NCI-H2227 (cell line): ENCODE results near the gene HIGD2A.

Experiments
- DNase-seq: peaks from one replicate; lab custom pipeline; 2025; ENCODE audit not compliant: unreplicated experiment; lab: John Stamatoyannopoulos, UW

HIGD2A gene

DNA sequence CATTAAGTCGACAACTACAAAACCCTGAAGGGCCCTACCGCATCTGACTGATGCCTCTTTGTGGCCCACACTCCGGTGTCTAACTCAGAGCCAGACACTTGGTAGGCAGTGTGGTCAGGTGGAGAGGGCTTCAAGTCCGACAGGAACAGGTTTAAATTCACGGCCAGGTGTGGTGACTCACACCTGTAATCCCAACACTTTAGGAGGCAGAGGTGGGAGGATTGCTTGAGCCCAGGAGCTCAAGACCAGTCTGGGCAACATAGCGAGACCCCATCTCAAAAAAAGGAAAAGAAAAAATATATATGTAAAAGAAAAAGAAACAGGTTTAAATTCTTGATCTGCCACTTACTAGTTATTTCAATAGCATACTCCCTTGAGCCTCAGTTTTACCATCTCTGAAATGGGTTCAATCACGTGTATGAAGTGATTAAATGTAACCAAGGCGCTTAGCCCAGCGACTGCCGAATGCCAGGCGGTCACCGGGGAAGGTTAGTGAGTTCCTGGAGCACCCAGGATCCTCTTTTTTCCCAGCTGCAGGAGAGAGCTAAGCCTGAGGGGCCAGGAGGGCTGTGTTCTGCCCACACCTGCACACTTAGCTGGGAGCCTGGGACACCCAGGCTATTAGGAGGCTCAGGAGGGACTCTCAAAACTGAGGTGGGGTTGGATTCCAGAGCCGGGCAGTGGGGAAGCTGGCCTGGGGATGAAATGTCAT is 26.8 kb downstream of the HIGD2A start:
- no peak for DNase-seq

DNA sequence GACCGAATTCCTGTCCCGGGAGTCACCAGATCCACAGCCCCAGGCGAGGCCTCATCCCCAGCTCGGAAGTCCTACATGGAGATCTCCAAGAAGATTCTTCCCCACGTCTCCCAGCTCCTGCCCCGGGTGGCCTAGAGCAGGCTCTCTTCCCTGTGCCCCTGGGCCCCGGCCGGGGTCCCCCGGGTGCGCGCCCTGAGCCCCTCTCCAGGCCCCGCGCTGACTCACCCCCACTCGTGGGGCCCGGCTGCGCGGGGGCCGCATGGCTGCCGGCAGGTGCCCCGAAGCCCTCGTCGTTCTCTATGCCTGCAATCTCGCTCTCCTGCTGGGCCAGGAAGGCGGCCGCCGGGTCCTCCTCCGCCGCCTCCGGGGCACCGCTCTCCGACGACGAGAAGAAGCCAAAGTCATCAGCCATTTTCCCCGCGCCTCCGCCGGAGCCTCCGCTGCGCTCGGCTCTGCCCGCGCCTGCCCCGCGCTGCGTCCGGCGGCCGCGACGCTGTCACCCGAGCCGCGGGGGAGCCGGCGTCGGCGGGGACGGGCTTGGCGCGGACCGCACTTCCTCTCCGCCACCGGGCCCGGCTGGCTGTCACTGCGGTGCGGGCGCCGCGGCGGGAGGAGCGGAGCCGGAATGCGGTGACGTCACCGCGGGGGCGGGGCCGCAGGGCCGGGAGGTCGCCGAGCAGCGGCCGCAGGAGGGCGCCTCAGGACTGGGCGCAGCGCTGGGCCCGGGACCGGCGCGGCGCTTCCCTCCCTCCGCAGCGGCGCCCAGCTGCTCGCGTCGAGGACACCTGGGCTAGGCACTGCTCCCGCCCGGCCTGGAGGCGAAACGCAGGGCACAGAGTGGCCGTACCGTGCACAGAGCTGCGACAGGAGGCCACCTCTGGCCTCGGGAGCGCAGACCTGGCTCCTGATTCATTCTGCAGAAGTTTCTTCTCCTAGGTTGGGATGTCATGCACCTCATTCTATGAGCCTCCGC is 27.7 kb downstream of the HIGD2A start, which contains the start of gene CLTB:
Gene CLTB (minus strand): TSS at position 588 of the 973 bp plus-strand sequence. CDS start 176 bp downstream, at position 412.
- DNase-seq = peak; percentile 84

DNA sequence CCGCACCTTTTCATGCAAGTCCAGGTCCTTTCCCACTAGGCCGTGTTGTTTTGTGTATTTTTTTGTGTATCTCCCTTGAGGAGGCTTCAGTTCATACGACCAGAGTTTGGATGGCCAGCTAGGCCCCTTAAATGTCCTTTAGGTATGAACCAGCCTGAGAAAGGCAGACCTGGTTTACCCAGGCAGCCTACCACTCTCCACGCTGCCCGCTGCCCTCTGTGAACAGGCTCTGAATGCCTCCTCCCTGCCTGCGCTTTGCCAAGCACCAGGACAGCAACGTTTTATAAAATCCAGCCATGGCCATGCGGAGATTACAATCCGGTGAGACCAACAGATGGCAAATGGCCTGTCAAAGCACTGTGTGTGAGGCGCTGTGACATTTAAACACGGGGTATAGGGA is 28.4 kb downstream of the HIGD2A start:
- DNase-seq = no peak

DNA sequence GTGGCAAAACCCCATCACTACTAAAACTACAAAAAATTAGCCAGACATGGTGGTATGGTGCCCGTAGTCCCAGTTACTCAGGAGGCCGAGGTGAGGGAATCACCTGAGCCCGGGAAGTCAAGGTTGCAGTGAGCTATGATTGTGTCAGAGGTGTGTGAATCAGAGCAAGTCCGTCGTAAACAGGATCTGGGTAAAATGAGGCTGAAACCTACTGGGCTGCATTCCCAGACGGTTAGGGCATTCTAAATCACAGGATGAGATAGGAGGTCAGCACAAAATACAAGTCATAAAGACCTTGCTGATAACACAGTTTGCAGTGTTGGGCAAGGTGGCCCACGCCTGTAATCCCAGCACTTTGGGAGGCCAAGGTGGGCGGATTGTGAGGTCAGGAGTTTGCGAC is 29.7 kb downstream of the HIGD2A start:
- no peak for DNase-seq

DNA sequence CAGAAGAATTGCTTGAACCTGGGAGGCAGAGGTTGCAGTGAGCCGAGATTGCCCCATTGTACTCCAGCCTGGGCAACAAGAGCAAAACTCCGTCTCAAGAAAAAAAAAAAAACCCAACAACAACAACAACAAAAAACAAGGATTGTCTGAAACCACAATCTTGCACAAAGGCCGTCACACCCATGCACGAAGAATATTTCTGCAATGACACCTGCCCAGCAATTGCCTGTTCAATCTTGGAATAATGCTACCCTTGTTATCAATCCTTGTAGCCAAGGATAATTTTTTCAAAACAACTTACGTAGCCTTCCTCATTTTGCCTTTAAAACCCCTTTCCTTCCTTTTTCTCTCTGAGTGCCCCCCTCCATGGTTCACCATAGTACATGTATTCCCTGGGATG is 31.5 kb downstream of the HIGD2A start:
- DNase-seq = no peak

DNA sequence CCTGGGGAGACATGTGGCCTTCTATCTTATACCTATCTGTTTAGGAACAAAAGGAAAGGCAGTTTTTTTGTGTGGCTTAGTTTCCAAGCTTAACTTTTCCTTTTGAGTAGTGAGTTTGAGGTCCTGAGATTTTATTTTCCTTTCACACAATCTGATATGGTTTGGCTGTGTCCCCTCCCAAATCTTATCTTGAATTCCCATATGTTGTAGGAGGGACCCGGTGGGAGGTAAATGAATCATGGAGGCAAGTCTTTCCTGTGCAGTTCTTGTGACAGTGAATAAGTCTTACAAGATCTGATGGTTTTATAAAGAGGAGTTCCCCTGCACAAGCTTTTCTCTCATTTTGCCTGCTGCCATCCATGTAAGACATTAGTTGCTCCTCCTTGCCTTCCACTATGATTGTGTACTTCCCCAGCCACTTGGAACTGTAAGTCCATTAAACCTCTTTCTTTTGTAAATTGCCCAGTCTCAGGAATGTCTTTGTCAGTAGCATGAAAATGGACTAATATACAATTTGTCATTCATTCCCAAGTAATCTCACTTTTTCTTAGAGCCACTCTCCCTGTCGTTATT is 32.5 kb downstream of the HIGD2A start:
- no peak for DNase-seq

DNA sequence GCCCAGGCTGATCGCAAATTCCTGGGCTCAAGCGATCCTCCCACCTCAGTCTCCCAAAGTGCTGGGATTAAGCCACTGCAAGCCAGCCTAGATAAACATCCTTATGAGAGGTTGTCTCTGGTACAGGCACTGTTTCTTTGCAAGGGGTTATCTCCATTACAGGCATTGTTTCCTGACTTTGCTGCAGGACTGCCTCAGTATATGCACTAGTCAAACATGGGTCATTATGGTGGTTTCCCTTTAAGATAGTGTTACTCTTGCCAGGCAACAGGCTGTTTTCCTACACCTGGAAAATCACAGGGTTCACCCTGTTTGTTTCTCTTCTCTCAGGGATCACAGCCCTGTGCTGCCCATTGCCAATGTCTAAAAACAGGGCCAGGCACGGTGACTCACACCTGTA is 35.6 kb downstream of the HIGD2A start:
- DNase-seq = no peak

DNA sequence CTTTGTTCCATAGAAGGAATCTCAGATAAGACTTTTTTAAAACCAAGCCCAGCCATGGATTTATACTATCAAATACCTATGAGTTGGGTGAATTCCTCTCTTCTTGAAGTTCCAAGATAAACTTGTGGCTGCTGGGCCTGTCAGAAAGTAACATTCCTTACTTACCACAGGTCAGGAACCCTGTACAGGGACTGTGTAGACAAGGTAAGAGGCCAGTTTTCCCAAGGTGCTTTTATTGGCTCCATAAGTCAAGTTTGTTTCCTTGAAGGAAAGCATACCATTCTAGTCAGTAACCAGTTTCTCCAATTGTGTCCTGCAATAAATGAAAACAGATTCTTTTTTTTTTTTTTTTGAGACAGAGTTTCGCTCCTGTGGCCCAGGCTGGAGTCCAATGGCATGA is 36.6 kb downstream of the HIGD2A start:
- no peak for DNase-seq

DNA sequence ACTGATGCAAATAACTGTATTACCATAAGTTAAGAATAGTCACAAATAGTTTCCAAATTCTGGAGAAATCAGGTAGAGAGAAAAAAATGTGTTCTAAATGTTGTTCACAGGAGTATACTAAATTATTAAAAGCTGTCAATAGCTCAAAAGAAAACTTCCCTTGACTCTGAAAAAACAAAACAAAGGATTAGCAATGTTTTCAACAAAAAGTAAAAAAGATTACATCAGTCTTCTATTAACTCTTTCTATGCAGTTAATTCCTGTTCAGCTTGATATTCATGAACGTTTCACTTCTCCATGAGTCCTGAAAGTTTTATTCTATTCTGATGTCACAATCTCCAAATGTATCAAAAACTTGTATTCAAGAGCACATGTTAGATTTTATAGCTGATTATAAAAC is 37.2 kb downstream of the HIGD2A start:
- no peak for DNase-seq

DNA sequence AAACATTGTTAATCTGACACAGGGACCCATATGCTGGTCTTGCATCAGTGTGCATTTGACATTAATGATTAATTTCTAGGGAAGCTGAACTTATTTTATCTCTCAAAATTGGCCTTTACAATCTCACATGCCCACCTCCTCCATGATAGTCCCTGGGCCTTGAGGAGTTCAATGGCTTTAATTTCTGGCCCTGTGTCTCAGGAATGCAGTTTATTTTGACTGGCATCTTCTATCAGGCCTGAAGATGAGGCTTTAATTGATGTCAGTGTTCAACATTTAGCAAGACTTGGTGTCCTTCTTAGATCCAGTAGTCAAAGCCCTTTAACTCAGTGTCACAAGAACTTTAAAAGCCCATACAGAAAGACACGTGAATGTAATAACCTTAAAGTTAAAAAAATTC is 38.3 kb downstream of the HIGD2A start:
- no peak for DNase-seq

DNA sequence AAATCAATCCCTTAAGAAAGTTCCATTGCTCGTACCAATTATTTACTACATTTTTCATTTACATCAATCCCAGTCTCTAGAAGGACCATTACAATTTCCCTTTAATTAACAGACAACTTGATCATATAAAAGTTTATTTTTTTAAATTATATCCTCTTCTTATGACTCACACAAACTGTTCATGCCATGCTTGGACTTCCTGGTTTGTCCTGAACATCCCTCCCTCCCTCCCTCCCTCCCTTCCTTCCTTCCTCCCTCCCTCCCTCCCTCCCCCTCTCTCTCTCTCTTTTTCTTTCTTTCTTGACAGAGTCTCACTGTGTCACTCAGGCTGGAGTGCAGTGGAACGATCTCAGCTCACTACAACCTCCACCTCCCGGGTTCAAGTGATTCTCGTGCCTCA is 39.4 kb downstream of the HIGD2A start:
- DNase-seq = no peak

DNA sequence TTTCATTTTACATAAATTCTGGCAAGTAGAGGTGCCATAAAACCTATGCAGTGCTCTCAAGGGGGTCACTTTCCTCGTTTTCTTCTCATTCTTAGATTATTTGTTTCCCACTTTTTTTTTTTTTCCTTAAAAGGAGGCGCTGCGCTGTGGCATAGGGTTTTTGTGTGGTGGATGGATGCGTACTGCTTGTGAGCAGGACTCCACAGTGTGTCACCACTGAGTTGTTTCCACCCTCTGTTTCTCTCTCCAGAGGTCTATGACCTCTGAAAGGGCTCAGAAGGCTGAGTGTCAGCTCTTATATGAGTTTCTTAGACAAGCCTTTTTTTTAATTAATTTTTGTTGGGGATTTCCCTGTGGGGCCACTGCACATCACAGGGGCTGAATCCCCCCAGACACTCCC is 41.4 kb downstream of the HIGD2A start:
- no peak for DNase-seq

DNA sequence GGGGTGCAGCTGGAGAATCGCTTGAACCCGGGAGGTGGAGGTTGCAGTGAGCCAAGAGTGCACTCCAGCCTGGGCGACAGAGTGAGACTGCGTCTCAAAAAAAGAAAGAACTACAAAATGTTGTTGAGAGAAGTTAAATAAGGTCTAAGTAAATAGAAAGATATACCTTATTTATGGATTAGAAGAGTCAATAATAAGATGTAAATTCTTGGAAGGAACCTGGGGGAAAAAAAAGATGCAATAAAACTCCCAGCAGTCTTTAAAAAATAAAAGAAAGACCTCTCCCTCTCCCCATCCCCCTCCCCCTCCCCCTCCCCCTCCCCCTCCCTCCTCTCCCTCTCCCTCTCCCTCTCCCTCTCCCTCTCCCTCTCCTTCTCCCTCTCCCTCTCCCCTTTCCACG is 44.2 kb downstream of the HIGD2A start:
- DNase-seq = no peak

DNA sequence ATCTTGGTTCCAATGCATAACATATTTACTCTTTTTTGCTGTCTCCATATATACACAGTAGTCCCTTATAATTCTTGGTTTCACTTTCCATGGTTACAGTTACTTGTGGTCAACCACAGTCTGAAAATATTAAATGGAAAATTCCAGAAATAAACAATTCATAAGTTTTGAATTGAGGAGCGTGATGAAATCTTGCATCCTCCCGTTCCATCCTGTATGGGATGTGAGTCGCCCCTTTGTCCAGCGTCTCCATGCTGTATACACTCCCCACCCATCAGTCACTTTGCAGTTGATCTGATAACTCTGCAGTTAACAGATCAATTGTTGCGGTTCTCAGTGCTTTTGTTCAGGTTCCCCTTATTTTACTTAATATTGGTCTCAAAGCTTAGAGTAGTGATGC is 48.1 kb downstream of the HIGD2A start:
- no peak for DNase-seq

DNA sequence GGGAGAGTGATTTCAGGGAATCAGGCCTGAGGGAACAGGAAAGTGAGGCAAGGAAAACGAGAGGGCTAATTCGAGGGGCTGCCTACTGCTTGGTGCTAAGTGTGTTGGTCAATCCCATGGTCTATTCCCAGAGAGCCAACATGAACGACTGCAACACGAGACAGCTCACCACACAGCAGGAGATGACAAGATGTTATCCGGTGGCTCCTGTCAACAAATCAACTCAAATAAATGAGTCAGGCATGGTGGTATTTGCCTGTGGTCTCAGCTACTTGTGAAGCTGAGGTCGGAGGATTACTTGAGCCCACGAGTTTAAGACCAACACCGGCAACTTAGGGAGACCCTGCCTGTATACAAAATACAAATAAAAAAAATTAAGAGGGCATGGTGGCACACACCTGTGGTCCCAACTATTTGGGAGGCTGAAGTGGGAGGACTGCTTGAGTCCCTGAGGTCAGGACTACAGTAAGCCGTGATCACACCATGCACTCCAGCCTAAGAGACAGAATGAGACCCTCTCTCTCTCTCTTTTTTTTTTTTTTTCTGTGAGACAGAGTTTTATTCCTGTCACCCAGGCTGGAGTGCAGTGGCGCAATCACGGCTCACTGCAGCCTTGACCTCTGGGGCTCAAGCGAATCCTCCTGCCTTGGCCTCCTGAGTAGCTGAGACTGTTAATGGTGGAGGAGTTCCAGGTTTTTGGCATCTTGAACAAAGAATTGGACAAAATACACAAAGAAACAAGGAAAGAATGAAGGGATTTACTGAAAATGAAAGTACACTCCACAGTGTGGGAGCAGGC is 50.6 kb downstream of the HIGD2A start:
- DNase-seq = no peak
